Stimulated activated CD4-positive, alpha-beta T cell treated with anti-CD3 and anti-CD28 coated beads, Interleukin-12 subunit alpha, Interleukin-12 subunit beta, amount 100 ng/mL, for 48 hours (primary cell): ENCODE data around the gene TMPRSS6.

Experiments used
- DNase-seq, 3 donors: peaks; one replicate each; pipeline ENCODE4 v3.0.0-alpha.2; 2020; ENCODE audit warnings: low read depth in 2 of 3, low spot score in 1 of 3

Gene TMPRSS6

GRCh38 chr22:37068859-37069258 lies 40.7 kb downstream of the TMPRSS6 start:
- DNase-seq, result no peak

GRCh38 chr22:37067428-37067827 lies 42.1 kb downstream of the TMPRSS6 start:
- DNase-seq, result no peak

GRCh38 chr22:37065961-37066360 lies 43.6 kb downstream of the TMPRSS6 start:
- no peak for DNase-seq

GRCh38 chr22:37065180-37065579 lies 44.3 kb downstream of the TMPRSS6 start:
- no peak for DNase-seq

GRCh38 chr22:37064553-37064952 lies 45.0 kb downstream of the TMPRSS6 start:
- DNase-seq, result no peak

GRCh38 chr22:37063431-37064420 lies 45.8 kb downstream of the TMPRSS6 start:
- no peak for DNase-seq

- no peak for DNase-seq
Measured at GRCh38 chr22:37062702-37063381, 46.7 kb downstream of the TMPRSS6 start.

- DNase-seq, result no peak
Measured at GRCh38 chr22:37062376-37062675, 47.2 kb downstream of the TMPRSS6 start.

GRCh38 chr22:37061611-37062375 lies 47.7 kb downstream of the TMPRSS6 start:
- no peak for DNase-seq

GRCh38 chr22:37060801-37061610 lies 48.5 kb downstream of the TMPRSS6 start:
- peak; percentile 46 to 65 (median 60) for DNase-seq

- DNase-seq, result no peak
Measured at GRCh38 chr22:37059876-37060449, 49.5 kb downstream of the TMPRSS6 start.

- no peak for DNase-seq
Measured at GRCh38 chr22:37058917-37059701, 50.4 kb downstream of the TMPRSS6 start.

- no peak for DNase-seq
Measured at GRCh38 chr22:37057796-37058510, 51.6 kb downstream of the TMPRSS6 start.

GRCh38 chr22:37057226-37057625 lies 52.3 kb downstream of the TMPRSS6 start:
- DNase-seq, result no peak

GRCh38 chr22:37056246-37056645 lies 53.3 kb downstream of the TMPRSS6 start:
- no peak for DNase-seq

GRCh38 chr22:37054600-37055365 lies 54.7 kb downstream of the TMPRSS6 start:
- no peak for DNase-seq

- no peak for DNase-seq
Measured at GRCh38 chr22:37054056-37054395, 55.5 kb downstream of the TMPRSS6 start.

- no peak for DNase-seq
Measured at GRCh38 chr22:37053310-37054055, 56.0 kb downstream of the TMPRSS6 start.
